Islet of Langerhans (tissue), 1 donor: Measurements from ENCODE around the gene SFN.
"Not testable (repeated sequence)": the region's sequence is repeated elsewhere in the genome, so short reads cannot be mapped to it uniquely, and the experiment has no call there.

Source experiments
- FAIRE-seq: peaks from one replicate; lab custom pipeline; 2011; peaks lifted over from hg19 to GRCh38; lab: Jason Lieb, UNC

The SFN gene

GRCh38 chr1:26839779-26840178 is 23.2 kb upstream of the SFN start:
- FAIRE-seq: no peak

- no peak for FAIRE-seq
These were observed 18.3 kb upstream of the SFN start for GRCh38 chr1:26844424-26845196.

- FAIRE-seq: not testable (repeated sequence)
These were observed 15.1 kb upstream of the SFN start for GRCh38 chr1:26847826-26848225.

GRCh38 chr1:26848499-26848898 is 14.4 kb upstream of the SFN start:
- FAIRE-seq: no peak

- FAIRE-seq: no peak
These were observed 13.8 kb upstream of the SFN start for GRCh38 chr1:26848941-26849774.

GRCh38 chr1:26851106-26851684 is 11.8 kb upstream of the SFN start:
- FAIRE-seq: no peak

GRCh38 chr1:26852701-26853100 is 10.2 kb upstream of the SFN start:
- no peak for FAIRE-seq

GRCh38 chr1:26853156-26853555 is 9.8 kb upstream of the SFN start:
- FAIRE-seq: no peak

- no peak for FAIRE-seq
These were observed 9.3 kb upstream of the SFN start for GRCh38 chr1:26853600-26853999.

GRCh38 chr1:26854906-26855305 is 8.0 kb upstream of the SFN start:
- FAIRE-seq: no peak

- FAIRE-seq: no peak
These were observed 7.3 kb upstream of the SFN start for GRCh38 chr1:26855636-26856035.

- FAIRE-seq: no peak
These were observed 6.8 kb upstream of the SFN start for GRCh38 chr1:26856181-26856580.

GRCh38 chr1:26856604-26857469 is 6.1 kb upstream of the SFN start:
- no peak for FAIRE-seq

GRCh38 chr1:26857473-26858060 is 5.4 kb upstream of the SFN start:
- no peak for FAIRE-seq

GRCh38 chr1:26858160-26858559 is 4.8 kb upstream of the SFN start:
- FAIRE-seq: no peak

GRCh38 chr1:26858891-26859640 is 3.9 kb upstream of the SFN start:
- FAIRE-seq: no peak

- FAIRE-seq: no peak
These were observed 1.7 kb upstream of the SFN start for GRCh38 chr1:26861286-26861701.

GRCh38 chr1:26861889-26862378 is 1.0 kb upstream of the SFN start:
- FAIRE-seq: no peak

- no peak for FAIRE-seq
These were observed 732 bp downstream of the SFN start for GRCh38 chr1:26863685-26864077.

- no peak for FAIRE-seq
These were observed 1.9 kb downstream of the SFN start for GRCh38 chr1:26864610-26865480.
